HL-60 (cell line): ENCODE results near the gene GPR108.

Experiments
- CTCF ChIP-seq: IDR thresholded peaks from one replicate; pipeline ENCODE4 v1.5.1; 2011; ENCODE audit warnings: low read length, control low read depth, inconsistent platforms; ENCODE audit not compliant: insufficient read depth
- GABPA ChIP-seq: IDR thresholded peaks from 2 replicates; pipeline ENCODE4 v1.6.1; 2012; ENCODE audit warnings: low read depth
- POLR2AphosphoS5 ChIP-seq: IDR thresholded peaks from 2 replicates; pipeline ENCODE4 v1.6.1; 2012; ENCODE audit warnings: low read depth
- REST ChIP-seq: IDR thresholded peaks from 2 replicates; pipeline ENCODE4 v1.6.1; 2012; ENCODE audit warnings: low read depth; ENCODE audit not compliant: insufficient replicate concordance
- SPI1 ChIP-seq: IDR thresholded peaks from 2 replicates; pipeline ENCODE4 v1.6.1; 2012; ENCODE audit warnings: low read depth, mild to moderate bottlenecking, borderline replicate concordance

- no peak for TF ChIP-seq CTCF
- no peak for TF ChIP-seq REST
- no peak for TF ChIP-seq GABPA
- no peak for TF ChIP-seq SPI1
- no peak for TF ChIP-seq POLR2AphosphoS5
Observed at GRCh38 chr19:6739883-6740588, 2.7 kb upstream of the GPR108 start.
